ENCODE results near the gene FPR1.

FPR1 gene

DNA sequence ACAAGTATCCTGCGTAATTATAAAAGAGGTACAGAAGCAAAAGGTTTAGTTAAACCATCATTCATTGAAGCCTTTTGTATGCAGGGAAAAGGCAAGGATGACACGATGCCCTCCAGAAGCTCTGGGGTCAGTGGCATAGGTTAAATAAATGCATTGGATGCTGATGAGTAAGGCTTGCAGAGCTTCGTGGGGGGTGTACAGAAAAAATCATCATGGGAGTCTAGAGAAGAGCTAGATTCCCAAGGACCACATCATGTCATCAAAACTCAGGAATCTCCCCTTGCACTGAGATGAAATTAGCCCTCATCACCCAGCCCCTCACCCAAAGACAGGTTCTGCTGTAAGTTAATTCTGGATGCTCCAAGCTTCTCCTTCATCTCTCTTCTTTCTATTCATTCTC, 8.3 kb downstream of the FPR1 start:
- H3K4me2 ChIP-seq (ENCODE audit: low read length): no peak overlapping the region
- H3K27ac ChIP-seq (ENCODE audit: low read depth, low read length): no peak overlapping the region
- no peaks in the 10 kb centered on the region for H3K9me2 ChIP-seq (replicated peaks; ENCODE audit: control insufficient read depth, low read length)
- H3K36me3 ChIP-seq (ENCODE audit: control insufficient read depth, low read length): no peaks in the 10 kb centered on the region
- H4K20me1 ChIP-seq (ENCODE audit: control insufficient read depth, insufficient read depth, low read depth, low read length): no peaks in the 10 kb centered on the region
- no peak overlapping the region for H3K4me3 ChIP-seq (ENCODE audit: low read length)
- no peaks in the 10 kb centered on the region for H3K27me3 ChIP-seq (ENCODE audit: control insufficient read depth, low read length)
- H3F3A ChIP-seq (ENCODE audit: control insufficient read depth, insufficient read depth): no peaks in the 10 kb centered on the region
- H3K4me1 ChIP-seq (ENCODE audit: control insufficient read depth, low read length): no peaks in the 10 kb centered on the region
- no peaks in the 10 kb centered on the region for H3K79me2 ChIP-seq (ENCODE audit: control insufficient read depth, low read length)
- no peaks in the 10 kb centered on the region for H3K9me3 ChIP-seq (ENCODE audit: control insufficient read depth, insufficient read depth, low read length)
- TF ChIP-seq, protein P1, sequence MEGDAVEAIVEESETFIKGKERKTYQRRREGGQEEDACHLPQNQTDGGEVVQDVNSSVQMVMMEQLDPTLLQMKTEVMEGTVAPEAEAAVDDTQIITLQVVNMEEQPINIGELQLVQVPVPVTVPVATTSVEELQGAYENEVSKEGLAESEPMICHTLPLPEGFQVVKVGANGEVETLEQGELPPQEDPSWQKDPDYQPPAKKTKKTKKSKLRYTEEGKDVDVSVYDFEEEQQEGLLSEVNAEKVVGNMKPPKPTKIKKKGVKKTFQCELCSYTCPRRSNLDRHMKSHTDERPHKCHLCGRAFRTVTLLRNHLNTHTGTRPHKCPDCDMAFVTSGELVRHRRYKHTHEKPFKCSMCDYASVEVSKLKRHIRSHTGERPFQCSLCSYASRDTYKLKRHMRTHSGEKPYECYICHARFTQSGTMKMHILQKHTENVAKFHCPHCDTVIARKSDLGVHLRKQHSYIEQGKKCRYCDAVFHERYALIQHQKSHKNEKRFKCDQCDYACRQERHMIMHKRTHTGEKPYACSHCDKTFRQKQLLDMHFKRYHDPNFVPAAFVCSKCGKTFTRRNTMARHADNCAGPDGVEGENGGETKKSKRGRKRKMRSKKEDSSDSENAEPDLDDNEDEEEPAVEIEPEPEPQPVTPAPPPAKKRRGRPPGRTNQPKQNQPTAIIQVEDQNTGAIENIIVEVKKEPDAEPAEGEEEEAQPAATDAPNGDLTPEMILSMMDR (IDR thresholded peaks at IDR 0.05; ENCODE audit: low read depth, low read length, poor library complexity, severe bottlenecking): no peak
- no peak for TF ChIP-seq EZH2phosphoT487 (IDR thresholded peaks at IDR 0.05; ENCODE audit: borderline replicate concordance, low read length)

DNA sequence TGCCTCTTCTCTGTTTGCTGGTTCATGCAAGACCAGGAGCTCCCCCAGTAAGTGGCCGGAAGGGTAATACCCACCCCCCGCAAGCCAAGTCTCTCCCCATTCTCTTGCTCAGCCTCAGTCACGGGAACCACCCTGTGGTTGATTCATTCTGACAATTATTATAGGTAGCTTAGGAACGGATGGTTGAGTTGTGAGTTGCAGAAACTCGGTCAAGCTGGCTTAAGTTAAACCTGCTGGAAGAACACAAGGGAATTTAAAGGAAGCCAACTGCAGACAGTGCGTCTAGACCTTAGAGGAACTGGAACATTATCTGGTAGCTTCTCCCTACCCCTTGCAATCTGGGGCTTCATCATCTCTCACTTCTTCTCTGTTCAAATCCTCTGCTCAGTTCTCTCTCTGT, 8.9 kb downstream of the FPR1 start:
- Histone ChIP-seq H3K9me3 (ENCODE audit: control insufficient read depth, insufficient read depth, low read length) (no peaks in the 10 kb centered on the region), H3K79me2 (ENCODE audit: control insufficient read depth, low read length) (no peaks in the 10 kb centered on the region), H3K4me1 (ENCODE audit: control insufficient read depth, low read length) (no peaks in the 10 kb centered on the region), H3F3A (ENCODE audit: control insufficient read depth, insufficient read depth) (no peaks in the 10 kb centered on the region), H3K4me2 (ENCODE audit: low read length) (no peak overlapping the region), H3K9me2 (replicated peaks; ENCODE audit: control insufficient read depth, low read length) (no peaks in the 10 kb centered on the region), H3K27ac (ENCODE audit: low read depth, low read length) (no peak overlapping the region), H3K27me3 (ENCODE audit: control insufficient read depth, low read length) (no peaks in the 10 kb centered on the region), H3K4me3 (ENCODE audit: low read length) (no peak overlapping the region), H3K36me3 (ENCODE audit: control insufficient read depth, low read length) (no peaks in the 10 kb centered on the region), H4K20me1 (ENCODE audit: control insufficient read depth, insufficient read depth, low read depth, low read length) (no peaks in the 10 kb centered on the region)
- TF ChIP-seq EZH2phosphoT487 (IDR thresholded peaks at IDR 0.05; ENCODE audit: borderline replicate concordance, low read length): no peak
- TF ChIP-seq, protein P1 (IDR thresholded peaks at IDR 0.05; ENCODE audit: low read depth, low read length, poor library complexity, severe bottlenecking): no peak

DNA sequence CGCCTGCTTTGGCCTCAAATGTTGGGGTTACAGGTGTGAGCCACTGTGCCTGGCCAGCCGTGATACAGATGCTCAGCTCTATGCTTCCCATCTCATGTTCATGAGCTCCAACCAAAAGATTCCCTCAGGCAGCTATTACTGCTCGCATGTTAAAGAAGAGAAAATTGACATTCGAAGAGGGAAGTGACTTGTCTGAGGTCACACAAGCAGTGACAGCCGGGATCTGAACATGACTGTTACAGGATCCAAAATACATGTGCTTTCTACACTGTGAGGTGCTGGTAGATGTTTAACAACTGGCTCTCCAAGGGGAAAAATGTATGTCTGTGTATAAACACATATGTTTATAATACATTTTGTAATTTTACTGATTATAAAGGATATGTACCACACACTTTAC, 11.3 kb downstream of the FPR1 start:
- Histone ChIP-seq H3K4me2 (ENCODE audit: low read length) (no peak overlapping the region), H3K9me2 (replicated peaks; ENCODE audit: control insufficient read depth, low read length) (no peaks in the 10 kb centered on the region), H3K9me3 (ENCODE audit: control insufficient read depth, insufficient read depth, low read length) (no peaks in the 10 kb centered on the region), H3K4me1 (ENCODE audit: control insufficient read depth, low read length) (no peaks in the 10 kb centered on the region), H3K4me3 (ENCODE audit: low read length) (no peak overlapping the region), H3K79me2 (ENCODE audit: control insufficient read depth, low read length) (no peaks in the 10 kb centered on the region), H3F3A (ENCODE audit: control insufficient read depth, insufficient read depth) (no peaks in the 10 kb centered on the region), H3K36me3 (ENCODE audit: control insufficient read depth, low read length) (no peaks in the 10 kb centered on the region), H3K27ac (ENCODE audit: low read depth, low read length) (no peak overlapping the region), H4K20me1 (ENCODE audit: control insufficient read depth, insufficient read depth, low read depth, low read length) (no peaks in the 10 kb centered on the region), H3K27me3 (ENCODE audit: control insufficient read depth, low read length) (peaks cover 5% of the 10 kb centered on the region)
- TF ChIP-seq, protein P1 (IDR thresholded peaks at IDR 0.05; ENCODE audit: low read depth, low read length, poor library complexity, severe bottlenecking): no peak
- no peak for TF ChIP-seq EZH2phosphoT487 (IDR thresholded peaks at IDR 0.05; ENCODE audit: borderline replicate concordance, low read length)

Data from DOHH2 (cell line).